ENCODE measurements around the gene PRICKLE2. TPM values are rescaled to one million over a fixed set of nuclear protein-coding genes. Genes with fewer than 3 reads are reported as not detected.
A peak's percentile ranks its signal among the peaks of the same experiment; 100 is the strongest.

Gene PRICKLE2
- total RNA-seq, 4 donors from 2014 or later: 77.3 to 109 (median 96.7) TPM

- H3K27me3 ChIP-seq: no peaks in the 10 kb centered on the region
- peaks cover 0 to 34% of the 10 kb centered on the region in 2 donors for H3K36me3 ChIP-seq
- TF ChIP-seq EP300 (IDR thresholded peaks at IDR 0.05): no peak
- TF ChIP-seq POLR2AphosphoS5 (IDR thresholded peaks at IDR 0.05): no peak
- TF ChIP-seq, protein P1, sequence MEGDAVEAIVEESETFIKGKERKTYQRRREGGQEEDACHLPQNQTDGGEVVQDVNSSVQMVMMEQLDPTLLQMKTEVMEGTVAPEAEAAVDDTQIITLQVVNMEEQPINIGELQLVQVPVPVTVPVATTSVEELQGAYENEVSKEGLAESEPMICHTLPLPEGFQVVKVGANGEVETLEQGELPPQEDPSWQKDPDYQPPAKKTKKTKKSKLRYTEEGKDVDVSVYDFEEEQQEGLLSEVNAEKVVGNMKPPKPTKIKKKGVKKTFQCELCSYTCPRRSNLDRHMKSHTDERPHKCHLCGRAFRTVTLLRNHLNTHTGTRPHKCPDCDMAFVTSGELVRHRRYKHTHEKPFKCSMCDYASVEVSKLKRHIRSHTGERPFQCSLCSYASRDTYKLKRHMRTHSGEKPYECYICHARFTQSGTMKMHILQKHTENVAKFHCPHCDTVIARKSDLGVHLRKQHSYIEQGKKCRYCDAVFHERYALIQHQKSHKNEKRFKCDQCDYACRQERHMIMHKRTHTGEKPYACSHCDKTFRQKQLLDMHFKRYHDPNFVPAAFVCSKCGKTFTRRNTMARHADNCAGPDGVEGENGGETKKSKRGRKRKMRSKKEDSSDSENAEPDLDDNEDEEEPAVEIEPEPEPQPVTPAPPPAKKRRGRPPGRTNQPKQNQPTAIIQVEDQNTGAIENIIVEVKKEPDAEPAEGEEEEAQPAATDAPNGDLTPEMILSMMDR (IDR thresholded peaks at IDR 0.05): no peak
- TF ChIP-seq POLR2A (IDR thresholded peaks at IDR 0.05): no peak
- peak; percentile 34 for ATAC-seq
- WGBS, 2 donors (ENCODE audit: low coverage in 1 of 2): no CpG with 5 or more reads among the region's 3 CpGs
- H3K4me3 ChIP-seq: no peak overlapping the region
- peaks cover 4 to 26% (median 7%) of the 10 kb centered on the region in 3 donors for H3K4me1 ChIP-seq
- H3K9me3 ChIP-seq: no peaks in the 10 kb centered on the region
- peak overlapping the region in 3 of 4 donors; percentile 29 to 67 (median 55) for H3K27ac ChIP-seq
These were observed 102.8 kb downstream of the PRICKLE2 start for GRCh38 chr3:64122476-64122875.

DNA sequence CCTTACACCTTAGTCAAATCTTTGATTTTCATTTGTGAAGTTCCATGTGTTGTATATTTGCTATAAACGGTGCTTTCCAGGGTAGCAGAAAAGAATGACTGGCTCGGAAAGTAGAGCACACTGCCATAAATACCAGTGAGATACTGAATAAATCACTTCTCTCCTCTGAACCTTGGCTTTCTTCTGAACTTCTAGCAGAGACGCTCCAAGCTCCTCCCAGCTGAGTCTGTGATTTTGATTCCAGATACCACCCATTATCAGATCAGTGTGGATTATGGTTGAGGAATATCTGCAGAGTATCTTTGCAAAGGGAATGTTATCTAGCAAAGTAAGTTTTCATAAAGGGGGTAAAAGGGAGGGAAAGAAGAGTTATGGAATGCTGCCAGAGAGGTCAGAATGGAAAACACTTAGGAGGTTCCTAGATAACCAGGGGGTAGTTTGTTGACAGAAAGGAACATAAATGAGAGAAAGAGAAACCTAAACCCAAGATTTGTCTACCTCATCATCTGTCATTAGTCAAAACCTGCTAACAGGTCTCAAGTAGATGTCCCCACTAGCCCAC, 103.4 kb downstream of the PRICKLE2 start:
- Histone ChIP-seq H3K27ac (peak overlapping the region in 3 of 4 donors; percentile 29 to 67 (median 55)), H3K4me3 (no peak overlapping the region), H3K9me3 (no peaks in the 10 kb centered on the region), H3K4me1 (peaks cover 4 to 26% (median 7%) of the 10 kb centered on the region in 3 donors), H3K27me3 (no peaks in the 10 kb centered on the region), H3K36me3 (peaks cover 0 to 28% of the 10 kb centered on the region in 2 donors)
- peak; percentile 39 for ATAC-seq
- no peak for TF ChIP-seq EP300 (IDR thresholded peaks at IDR 0.05)
- WGBS, 2 donors (ENCODE audit: low coverage in 1 of 2): 0 to 10% methylated on average over 1 to 3 of the region's 3 CpGs

GRCh38 chr3:64120876-64121275, 104.4 kb downstream of the PRICKLE2 start:
- H3K27ac ChIP-seq: peak overlapping the region in 2 of 4 donors; percentile 55 to 67
- H3K4me3 ChIP-seq: no peak overlapping the region
- no peak for ATAC-seq
- no peaks in the 10 kb centered on the region for H3K27me3 ChIP-seq
- no peaks in the 10 kb centered on the region for H3K9me3 ChIP-seq
- peaks cover 0 to 22% of the 10 kb centered on the region in 2 donors for H3K36me3 ChIP-seq
- peaks cover 4 to 30% (median 7%) of the 10 kb centered on the region in 3 donors for H3K4me1 ChIP-seq
- TF ChIP-seq EP300 (IDR thresholded peaks at IDR 0.05) (no peak), POLR2AphosphoS5 (IDR thresholded peaks at IDR 0.05) (no peak), POLR2A (IDR thresholded peaks at IDR 0.05) (no peak)
- 20 to 22% methylated on average over 3 to 4 of the region's 5 CpGs for WGBS, 2 donors (ENCODE audit: low coverage in 1 of 2)

DNA sequence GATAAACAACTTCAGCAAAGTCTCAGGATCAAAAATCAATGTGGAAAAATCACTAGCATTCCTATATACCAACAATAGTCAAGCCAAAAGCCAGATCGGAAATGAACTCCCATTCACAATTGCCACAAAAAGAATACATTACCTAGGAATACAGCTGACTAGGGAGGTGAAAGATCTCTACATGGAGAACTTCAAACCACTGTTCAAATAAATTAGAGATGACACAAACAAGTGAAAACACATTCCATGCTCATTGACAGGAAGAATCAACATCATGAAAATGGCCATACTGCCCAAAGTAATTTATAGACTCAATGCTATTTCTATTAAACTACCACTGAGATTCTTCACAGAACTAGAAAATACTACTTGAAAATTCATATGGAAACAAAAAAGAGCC, 107.8 kb downstream of the PRICKLE2 start:
- H3K9me3 ChIP-seq: no peaks in the 10 kb centered on the region
- peaks cover 4 to 41% (median 7%) of the 10 kb centered on the region in 3 donors for H3K4me1 ChIP-seq
- no peak for ATAC-seq
- TF ChIP-seq EP300 (IDR thresholded peaks at IDR 0.05): no peak
- TF ChIP-seq POLR2A (IDR thresholded peaks at IDR 0.05): no peak
- no peak for TF ChIP-seq POLR2AphosphoS5 (IDR thresholded peaks at IDR 0.05)
- TF ChIP-seq, protein P1 (IDR thresholded peaks at IDR 0.05): no peak
- H3K27me3 ChIP-seq: no peaks in the 10 kb centered on the region
- WGBS, 2 donors (ENCODE audit: low coverage in 1 of 2): 73 to 75% methylated on average over 1 of the region's 1 CpG
- peaks cover 0 to 25% of the 10 kb centered on the region in 2 donors for H3K36me3 ChIP-seq
- H3K27ac ChIP-seq: no peak overlapping the region
- no peak overlapping the region for H3K4me3 ChIP-seq

DNA sequence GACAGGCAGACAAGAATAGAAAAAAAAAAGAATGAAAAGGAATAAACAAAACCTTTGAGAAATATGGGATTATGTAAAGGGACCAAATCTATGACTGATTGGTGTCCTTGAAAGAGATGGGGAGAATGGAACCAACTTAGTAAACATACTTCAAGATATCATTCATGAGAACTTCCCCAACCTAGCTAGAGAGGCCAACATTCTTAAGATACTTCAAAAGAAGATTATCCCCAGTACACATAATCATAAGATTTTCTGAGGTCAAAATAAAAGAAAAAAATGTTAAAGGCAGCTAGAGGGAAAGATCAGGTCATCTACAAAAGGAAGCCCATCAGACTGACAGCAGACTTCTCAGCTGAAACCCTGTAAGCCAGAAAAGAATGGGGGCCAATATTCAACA, 110.6 kb downstream of the PRICKLE2 start:
- no peak for ATAC-seq
- Histone ChIP-seq H3K27me3 (no peaks in the 10 kb centered on the region), H3K36me3 (peaks cover 0 to 25% of the 10 kb centered on the region in 2 donors), H3K4me1 (peaks cover 0 to 45% (median 0%) of the 10 kb centered on the region in 3 donors), H3K9me3 (no peaks in the 10 kb centered on the region), H3K27ac (no peak overlapping the region), H3K4me3 (no peak overlapping the region)
- TF ChIP-seq, protein P1 (IDR thresholded peaks at IDR 0.05): no peak
- TF ChIP-seq POLR2A (IDR thresholded peaks at IDR 0.05): no peak
- TF ChIP-seq POLR2AphosphoS5 (IDR thresholded peaks at IDR 0.05): no peak
- TF ChIP-seq EP300 (IDR thresholded peaks at IDR 0.05): no peak

DNA sequence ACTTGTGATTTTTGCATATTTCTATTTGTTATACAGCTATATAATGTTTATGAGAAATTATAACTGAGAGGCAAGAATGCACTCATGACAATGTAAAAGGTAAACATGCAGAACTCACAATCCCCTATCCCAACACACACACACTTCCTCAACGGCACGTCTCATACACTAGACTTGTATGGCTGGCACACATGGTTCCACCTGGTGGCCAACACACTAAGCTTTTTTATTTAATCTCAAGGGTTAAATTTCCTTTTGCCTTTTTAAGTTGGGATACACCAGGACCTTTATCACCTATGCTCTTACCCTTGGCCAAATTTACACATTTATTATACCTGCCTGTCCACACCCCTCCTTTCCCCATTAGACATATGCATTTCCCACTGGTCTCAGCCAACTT, 113.4 kb downstream of the PRICKLE2 start:
- no peak overlapping the region for H3K27ac ChIP-seq
- H3K4me1 ChIP-seq: peaks cover 0 to 71% (median 0%) of the 10 kb centered on the region in 3 donors

More for the DNA sequence above, 113.4 kb downstream of the PRICKLE2 start:
- Histone ChIP-seq H3K36me3 (peaks cover 0 to 30% of the 10 kb centered on the region in 2 donors), H3K4me3 (no peak overlapping the region), H3K9me3 (no peaks in the 10 kb centered on the region), H3K27me3 (no peaks in the 10 kb centered on the region)
- TF ChIP-seq POLR2A (IDR thresholded peaks at IDR 0.05) (no peak), POLR2AphosphoS5 (IDR thresholded peaks at IDR 0.05) (no peak), EP300 (IDR thresholded peaks at IDR 0.05) (no peak)
- TF ChIP-seq, protein P1 (IDR thresholded peaks at IDR 0.05): no peak
- ATAC-seq: no peak
- 50 to 83% methylated on average over 2 of the region's 2 CpGs for WGBS, 2 donors (ENCODE audit: low coverage in 1 of 2)

Data from gastroesophageal sphincter (tissue), 4 donors.